ENCODE results near the gene NFU1.

NFU1 gene

DNA sequence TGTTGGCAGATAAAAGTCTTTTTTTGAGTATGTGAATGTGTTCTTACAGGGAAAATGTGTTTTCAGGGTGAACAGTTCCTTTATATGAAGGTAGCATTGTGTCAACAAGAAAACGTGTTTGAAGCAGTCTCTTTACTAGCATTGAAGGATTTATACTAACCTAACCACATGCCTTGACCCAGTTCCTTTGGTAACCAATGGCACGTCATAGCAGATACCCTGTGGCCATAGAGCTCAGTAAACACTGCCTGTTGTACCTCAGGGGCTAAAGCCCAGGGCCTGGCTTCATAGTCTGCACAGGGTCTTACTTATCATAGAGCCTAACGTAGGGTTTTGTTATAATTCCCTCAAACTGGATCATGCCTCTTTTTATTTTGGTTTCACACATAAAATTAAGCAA, 32.1 kb upstream of the NFU1 start:
- Histone ChIP-seq H3K36me3 (ENCODE audit: control insufficient read depth in 2 of 2, insufficient read depth in 2 of 2, low read length in 2 of 2) (peaks cover 3 to 4% of the 10 kb centered on the region in 2 donors), H3K9ac (ENCODE audit: low read depth in 1 of 2, low read length in 2 of 2) (no peak overlapping the region), H3K4me1 (ENCODE audit: control insufficient read depth in 2 of 2, insufficient read depth in 2 of 2, low read length in 2 of 2) (peaks cover 3% of the 10 kb centered on the region in 2 donors), H3K9me3 (ENCODE audit: control insufficient read depth in 2 of 2, low read length in 2 of 2) (no peaks in the 10 kb centered on the region), H3K4me3 (ENCODE audit: low read length in 2 of 2) (no peak overlapping the region), H3K27ac (ENCODE audit: low read depth in 2 of 2, low read length in 2 of 2) (no peak overlapping the region), H3K27me3 (ENCODE audit: control insufficient read depth in 2 of 2, insufficient read depth in 2 of 2, low read length in 2 of 2) (no peaks in the 10 kb centered on the region)

DNA sequence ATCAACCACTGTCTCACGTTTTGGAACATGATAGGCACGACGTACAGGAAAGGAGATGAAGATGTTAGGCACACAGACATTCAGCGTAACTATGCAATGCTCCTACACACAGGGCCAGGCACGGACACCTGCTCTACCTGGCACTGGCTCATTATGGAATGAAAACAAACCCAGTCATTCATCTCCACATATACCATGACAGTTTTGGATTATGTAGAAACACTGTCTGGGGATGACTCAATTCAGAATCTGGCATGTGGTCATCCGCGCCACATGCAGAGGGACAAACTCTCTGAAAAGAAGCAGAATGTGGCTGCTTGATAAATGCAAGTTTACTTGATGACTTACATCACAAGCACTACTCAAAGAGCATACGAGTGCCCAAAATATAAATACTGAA, 29.5 kb upstream of the NFU1 start:
- no peaks in the 10 kb centered on the region for H3K9me3 ChIP-seq (ENCODE audit: control insufficient read depth in 2 of 2, low read length in 2 of 2)
- no peaks in the 10 kb centered on the region for H3K27me3 ChIP-seq (ENCODE audit: control insufficient read depth in 2 of 2, insufficient read depth in 2 of 2, low read length in 2 of 2)
- H3K9ac ChIP-seq (ENCODE audit: low read depth in 1 of 2, low read length in 2 of 2), result no peak overlapping the region
- H3K27ac ChIP-seq (ENCODE audit: low read depth in 2 of 2, low read length in 2 of 2), result no peak overlapping the region
- H3K4me1 ChIP-seq (ENCODE audit: control insufficient read depth in 2 of 2, insufficient read depth in 2 of 2, low read length in 2 of 2), result no peaks in the 10 kb centered on the region
- H3K4me3 ChIP-seq (ENCODE audit: low read length in 2 of 2), result no peak overlapping the region
- H3K36me3 ChIP-seq (ENCODE audit: control insufficient read depth in 2 of 2, insufficient read depth in 2 of 2, low read length in 2 of 2), result peaks cover 0 to 3% of the 10 kb centered on the region in 2 donors

GRCh38 chr2:69465513-69466456, 28.6 kb upstream of the NFU1 start:
- H3K4me1 ChIP-seq (ENCODE audit: control insufficient read depth in 2 of 2, insufficient read depth in 2 of 2, low read length in 2 of 2), result no peaks in the 10 kb centered on the region
- no peaks in the 10 kb centered on the region for H3K9me3 ChIP-seq (ENCODE audit: control insufficient read depth in 2 of 2, low read length in 2 of 2)
- no peak overlapping the region for H3K9ac ChIP-seq (ENCODE audit: low read depth in 1 of 2, low read length in 2 of 2)
- H3K36me3 ChIP-seq (ENCODE audit: control insufficient read depth in 2 of 2, insufficient read depth in 2 of 2, low read length in 2 of 2), result peaks cover 0 to 3% of the 10 kb centered on the region in 2 donors
- no peaks in the 10 kb centered on the region for H3K27me3 ChIP-seq (ENCODE audit: control insufficient read depth in 2 of 2, insufficient read depth in 2 of 2, low read length in 2 of 2)
- no peak overlapping the region for H3K4me3 ChIP-seq (ENCODE audit: low read length in 2 of 2)
- H3K27ac ChIP-seq (ENCODE audit: low read depth in 2 of 2, low read length in 2 of 2), result no peak overlapping the region

GRCh38 chr2:69464575-69464974, 27.3 kb upstream of the NFU1 start:
- no peak overlapping the region for H3K27ac ChIP-seq (ENCODE audit: low read depth in 2 of 2, low read length in 2 of 2)
- H3K9ac ChIP-seq (ENCODE audit: low read depth in 1 of 2, low read length in 2 of 2), result no peak overlapping the region
- no peaks in the 10 kb centered on the region for H3K9me3 ChIP-seq (ENCODE audit: control insufficient read depth in 2 of 2, low read length in 2 of 2)
- peaks cover 0 to 3% of the 10 kb centered on the region in 2 donors for H3K36me3 ChIP-seq (ENCODE audit: control insufficient read depth in 2 of 2, insufficient read depth in 2 of 2, low read length in 2 of 2)
- H3K4me1 ChIP-seq (ENCODE audit: control insufficient read depth in 2 of 2, insufficient read depth in 2 of 2, low read length in 2 of 2), result no peaks in the 10 kb centered on the region
- no peaks in the 10 kb centered on the region for H3K27me3 ChIP-seq (ENCODE audit: control insufficient read depth in 2 of 2, insufficient read depth in 2 of 2, low read length in 2 of 2)
- no peak overlapping the region for H3K4me3 ChIP-seq (ENCODE audit: low read length in 2 of 2)

- H3K27me3 ChIP-seq (ENCODE audit: control insufficient read depth in 2 of 2, insufficient read depth in 2 of 2, low read length in 2 of 2), result no peaks in the 10 kb centered on the region
- H3K36me3 ChIP-seq (ENCODE audit: control insufficient read depth in 2 of 2, insufficient read depth in 2 of 2, low read length in 2 of 2), result peaks cover 0 to 3% of the 10 kb centered on the region in 2 donors
These were observed 25.5 kb upstream of the NFU1 start for GRCh38 chr2:69462780-69463179.

GRCh38 chr2:69461404-69461803, 24.2 kb upstream of the NFU1 start:
- Histone ChIP-seq H3K4me1 (ENCODE audit: control insufficient read depth in 2 of 2, insufficient read depth in 2 of 2, low read length in 2 of 2) (no peaks in the 10 kb centered on the region), H3K4me3 (ENCODE audit: low read length in 2 of 2) (no peak overlapping the region), H3K9ac (ENCODE audit: low read depth in 1 of 2, low read length in 2 of 2) (no peak overlapping the region)

More at GRCh38 chr2:69462780-69463179, 25.5 kb upstream of the NFU1 start:
- H3K9me3 ChIP-seq (ENCODE audit: control insufficient read depth in 2 of 2, low read length in 2 of 2), result no peaks in the 10 kb centered on the region
- H3K4me1 ChIP-seq (ENCODE audit: control insufficient read depth in 2 of 2, insufficient read depth in 2 of 2, low read length in 2 of 2), result no peaks in the 10 kb centered on the region
- H3K4me3 ChIP-seq (ENCODE audit: low read length in 2 of 2), result no peak overlapping the region
- H3K9ac ChIP-seq (ENCODE audit: low read depth in 1 of 2, low read length in 2 of 2), result no peak overlapping the region
- H3K27ac ChIP-seq (ENCODE audit: low read depth in 2 of 2, low read length in 2 of 2), result no peak overlapping the region

GRCh38 chr2:69459936-69460335, 22.7 kb upstream of the NFU1 start:
- H3K9me3 ChIP-seq (ENCODE audit: control insufficient read depth in 2 of 2, low read length in 2 of 2), result no peaks in the 10 kb centered on the region
- H3K9ac ChIP-seq (ENCODE audit: low read depth in 1 of 2, low read length in 2 of 2), result no peak overlapping the region
- no peak overlapping the region for H3K4me3 ChIP-seq (ENCODE audit: low read length in 2 of 2)
- H3K4me1 ChIP-seq (ENCODE audit: control insufficient read depth in 2 of 2, insufficient read depth in 2 of 2, low read length in 2 of 2), result no peaks in the 10 kb centered on the region
- H3K27me3 ChIP-seq (ENCODE audit: control insufficient read depth in 2 of 2, insufficient read depth in 2 of 2, low read length in 2 of 2), result no peaks in the 10 kb centered on the region
- no peaks in the 10 kb centered on the region for H3K36me3 ChIP-seq (ENCODE audit: control insufficient read depth in 2 of 2, insufficient read depth in 2 of 2, low read length in 2 of 2)
- H3K27ac ChIP-seq (ENCODE audit: low read depth in 2 of 2, low read length in 2 of 2), result no peak overlapping the region

More at GRCh38 chr2:69461404-69461803, 24.2 kb upstream of the NFU1 start:
- Histone ChIP-seq H3K27ac (ENCODE audit: low read depth in 2 of 2, low read length in 2 of 2) (no peak overlapping the region), H3K27me3 (ENCODE audit: control insufficient read depth in 2 of 2, insufficient read depth in 2 of 2, low read length in 2 of 2) (no peaks in the 10 kb centered on the region), H3K9me3 (ENCODE audit: control insufficient read depth in 2 of 2, low read length in 2 of 2) (no peaks in the 10 kb centered on the region), H3K36me3 (ENCODE audit: control insufficient read depth in 2 of 2, insufficient read depth in 2 of 2, low read length in 2 of 2) (peaks cover 0 to 3% of the 10 kb centered on the region in 2 donors)

GRCh38 chr2:69456950-69457445, 19.8 kb upstream of the NFU1 start:
- Histone ChIP-seq H3K9me3 (ENCODE audit: control insufficient read depth in 2 of 2, low read length in 2 of 2) (no peaks in the 10 kb centered on the region), H3K27me3 (ENCODE audit: control insufficient read depth in 2 of 2, insufficient read depth in 2 of 2, low read length in 2 of 2) (no peaks in the 10 kb centered on the region), H3K9ac (ENCODE audit: low read depth in 1 of 2, low read length in 2 of 2) (no peak overlapping the region), H3K27ac (ENCODE audit: low read depth in 2 of 2, low read length in 2 of 2) (no peak overlapping the region), H3K4me1 (ENCODE audit: control insufficient read depth in 2 of 2, insufficient read depth in 2 of 2, low read length in 2 of 2) (no peaks in the 10 kb centered on the region), H3K4me3 (ENCODE audit: low read length in 2 of 2) (no peak overlapping the region), H3K36me3 (ENCODE audit: control insufficient read depth in 2 of 2, insufficient read depth in 2 of 2, low read length in 2 of 2) (no peaks in the 10 kb centered on the region)

DNA sequence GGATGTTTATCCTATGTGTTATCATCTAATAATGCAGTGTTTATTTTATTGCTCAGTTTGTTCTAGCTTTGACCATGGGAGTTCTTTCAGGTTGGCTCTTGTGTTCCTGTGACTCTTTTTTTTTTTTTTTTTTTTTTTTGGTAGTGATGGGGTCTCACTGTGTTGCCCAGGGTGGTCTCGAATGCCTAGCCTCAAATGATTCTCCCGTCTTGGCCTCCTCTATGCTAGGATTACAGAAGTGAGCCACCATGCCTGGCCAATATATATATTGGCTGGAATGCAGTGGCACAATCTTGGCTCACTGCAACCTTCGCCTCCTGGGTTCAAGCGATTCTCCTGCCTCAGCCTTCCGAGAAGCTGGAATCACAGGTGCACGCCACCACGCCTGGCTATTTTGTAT, 18.9 kb upstream of the NFU1 start:
- Histone ChIP-seq H3K4me1 (ENCODE audit: control insufficient read depth in 2 of 2, insufficient read depth in 2 of 2, low read length in 2 of 2) (no peaks in the 10 kb centered on the region), H3K27me3 (ENCODE audit: control insufficient read depth in 2 of 2, insufficient read depth in 2 of 2, low read length in 2 of 2) (no peaks in the 10 kb centered on the region), H3K36me3 (ENCODE audit: control insufficient read depth in 2 of 2, insufficient read depth in 2 of 2, low read length in 2 of 2) (no peaks in the 10 kb centered on the region)

DNA sequence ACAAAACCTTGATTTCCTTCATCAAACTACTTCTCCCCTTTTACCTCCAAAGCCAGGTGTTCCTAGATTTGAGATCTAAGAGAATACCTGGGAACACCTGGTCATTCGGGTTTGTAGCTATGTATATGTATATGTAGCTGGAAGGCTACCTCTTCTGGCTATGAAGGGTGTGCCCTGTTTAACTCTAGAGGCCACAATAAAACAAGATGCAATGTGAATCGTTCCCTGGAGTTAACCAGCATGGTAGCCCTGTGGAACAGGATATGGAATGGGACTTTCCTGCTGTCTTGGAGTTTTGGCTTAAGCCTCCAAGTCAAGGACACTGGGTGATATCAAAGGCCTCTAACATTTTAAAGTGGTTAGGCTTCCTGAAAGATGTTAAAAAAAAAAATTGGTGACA, 17.7 kb upstream of the NFU1 start:
- no peaks in the 10 kb centered on the region for H3K27me3 ChIP-seq (ENCODE audit: control insufficient read depth in 2 of 2, insufficient read depth in 2 of 2, low read length in 2 of 2)
- H3K4me3 ChIP-seq (ENCODE audit: low read length in 2 of 2), result no peak overlapping the region
- no peak overlapping the region for H3K9ac ChIP-seq (ENCODE audit: low read depth in 1 of 2, low read length in 2 of 2)
- H3K27ac ChIP-seq (ENCODE audit: low read depth in 2 of 2, low read length in 2 of 2), result no peak overlapping the region
- no peaks in the 10 kb centered on the region for H3K9me3 ChIP-seq (ENCODE audit: control insufficient read depth in 2 of 2, low read length in 2 of 2)
- H3K36me3 ChIP-seq (ENCODE audit: control insufficient read depth in 2 of 2, insufficient read depth in 2 of 2, low read length in 2 of 2), result no peaks in the 10 kb centered on the region
- no peaks in the 10 kb centered on the region for H3K4me1 ChIP-seq (ENCODE audit: control insufficient read depth in 2 of 2, insufficient read depth in 2 of 2, low read length in 2 of 2)

More for the DNA sequence above, 18.9 kb upstream of the NFU1 start:
- Histone ChIP-seq H3K9ac (ENCODE audit: low read depth in 1 of 2, low read length in 2 of 2) (no peak overlapping the region), H3K27ac (ENCODE audit: low read depth in 2 of 2, low read length in 2 of 2) (no peak overlapping the region), H3K4me3 (ENCODE audit: low read length in 2 of 2) (no peak overlapping the region), H3K9me3 (ENCODE audit: control insufficient read depth in 2 of 2, low read length in 2 of 2) (no peaks in the 10 kb centered on the region)

Data from mucosa of rectum (tissue), 2 donors.